Keratinocyte (primary cell): ENCODE results near the gene NLGN1. TPM values are rescaled to one million over a fixed set of nuclear protein-coding genes. Genes with fewer than 3 reads are reported as not detected.

Source experiments
- DNase-seq: peaks from one replicate; pipeline ENCODE4 v3.0.0-alpha.2; 2011; ENCODE audit warnings: low read depth, missing footprints, low spot score
- FAIRE-seq: peaks from 2 replicates; lab custom pipeline; 2011; peaks lifted over from hg19 to GRCh38; lab: Jason Lieb, UNC
- H2AFZ ChIP-seq: 2 replicates; pipeline ENCODE4 v1.6.0; 2012; ENCODE audit warnings: low read length, control low read depth, inconsistent platforms; ENCODE audit not compliant: control insufficient read depth
- H3K27ac ChIP-seq: 2 replicates; pipeline ENCODE4 v1.5.1; 2011; ENCODE audit warnings: low read length; ENCODE audit not compliant: control insufficient read depth, insufficient read depth
- H3K27me3 ChIP-seq: 3 replicates; pipeline ENCODE4 v1.6.0; 2011; ENCODE audit warnings: low read length; ENCODE audit not compliant: control insufficient read depth, insufficient read depth; ENCODE audit errors: extremely low read depth
- H3K36me3 ChIP-seq, 2 experiments: 2 replicates in 1 of 2; 3 replicates in 1 of 2; pipeline ENCODE4 v1.5.1; 2011; ENCODE audit warnings: low read length in 2 of 2, mild to moderate bottlenecking in 1 of 2; ENCODE audit not compliant: control insufficient read depth in 2 of 2, insufficient read depth in 2 of 2; ENCODE audit errors: extremely low read depth in 1 of 2
- H3K4me1 ChIP-seq: 3 replicates; pipeline ENCODE4 v1.5.1; 2011; ENCODE audit warnings: low read length; ENCODE audit not compliant: control insufficient read depth, insufficient read depth; ENCODE audit errors: extremely low read depth
- H3K4me2 ChIP-seq: 3 replicates; pipeline ENCODE4 v1.6.0; 2011; ENCODE audit warnings: low read depth, low read length; ENCODE audit not compliant: control insufficient read depth, insufficient read depth; ENCODE audit errors: extremely low read depth
- H3K4me3 ChIP-seq, 3 experiments: fragments of 200-600 bp in 1 of 3; sonication (generic) in 1 of 3; 2 replicates in 2 of 3; 3 replicates in 1 of 3; pipeline ENCODE4 v1.5.1; 2011 to 2016; ENCODE audit warnings: low read length in 3 of 3, mild to moderate bottlenecking in 3 of 3, control low read depth in 2 of 3, inconsistent platforms in 1 of 3, low read depth in 1 of 3, mixed read lengths in 1 of 3, mixed run types in 1 of 3, moderate library complexity in 1 of 3; ENCODE audit not compliant: control insufficient read depth in 2 of 3, insufficient read depth in 2 of 3; ENCODE audit errors: extremely low read depth in 1 of 3
- H3K79me2 ChIP-seq: 2 replicates; pipeline ENCODE4 v1.6.0; 2012; ENCODE audit warnings: low read length; ENCODE audit not compliant: control insufficient read depth, insufficient read depth
- H3K9ac ChIP-seq: 3 replicates; pipeline ENCODE4 v1.6.0; 2011; ENCODE audit warnings: low read length; ENCODE audit not compliant: control insufficient read depth, insufficient read depth; ENCODE audit errors: extremely low read depth
- H3K9me1 ChIP-seq: 3 replicates; pipeline ENCODE4 v1.6.0; 2011; ENCODE audit warnings: low read length; ENCODE audit not compliant: control insufficient read depth, insufficient read depth; ENCODE audit errors: extremely low read depth
- H3K9me3 ChIP-seq: 2 replicates; pipeline ENCODE4 v1.5.1; 2012; ENCODE audit warnings: low read depth, low read length; ENCODE audit not compliant: control insufficient read depth
- H4K20me1 ChIP-seq: 3 replicates; pipeline ENCODE4 v1.6.0; 2011; ENCODE audit warnings: low read length; ENCODE audit not compliant: control insufficient read depth, insufficient read depth; ENCODE audit errors: extremely low read depth
- CTCF ChIP-seq, 3 experiments: IDR thresholded peaks in 1 of 3; conservative IDR thresholded peaks in 1 of 3; optimal IDR thresholded peaks in 1 of 3; 2 replicates in 2 of 3; 3 replicates in 1 of 3; pipeline versions ENCODE3 to v1.5.1; 2011; ENCODE audit warnings: low read length in 3 of 3, mild to moderate bottlenecking in 3 of 3, moderate library complexity in 2 of 3, control low read depth in 1 of 3, inconsistent platforms in 1 of 3; ENCODE audit not compliant: insufficient read depth in 2 of 3; ENCODE audit errors: extremely low read depth in 1 of 3
- EZH2 ChIP-seq: IDR thresholded peaks from one replicate; pipeline ENCODE4 v1.6.1; 2012; ENCODE audit warnings: inconsistent platforms, mild to moderate bottlenecking, low read length, moderate library complexity
- dilution Hi-C: fragments of 300-500 bp; cut with MboI; formaldehyde crosslinking; loops from one replicate; pipeline ENCODE4 v1.7.0; 2020; ENCODE audit warnings: low sequenced_read_pairs; ENCODE audit not compliant: extremely low pct_ligation_motif_present
- polyA plus RNA-seq, 5 experiments: library from polyadenylated mRNA; depleted of rRNA in 3 of 5; stranded (reverse) in 3 of 5; stranded (forward) in 1 of 5; unstranded in 1 of 5; fragments of >200 nt; gene quantifications; 1 replicate in 1 of 5; 2 replicates in 3 of 5; 3 replicates in 1 of 5; pipeline versions ENCODE4 v1.2.1 to v1.2.3, GENCODE V29; 2011 to 2012; ENCODE audit warnings: missing spikeins in 2 of 5, low read depth in 1 of 5, low replicate concordance in 1 of 5

Gene NLGN1
- polyA plus RNA-seq, 1 donor (not counting 4 experiments of a cell fraction or from before 2014, with no cell fraction given), result not detected

- H3K36me3 ChIP-seq, result no peaks in the 10 kb centered on the region
- dilution Hi-C loops, result no loop called here
- TF ChIP-seq CTCF (optimal IDR thresholded peaks at IDR 0.05 in 1 of 3, IDR thresholded peaks at IDR 0.05 in 1 of 3, conservative IDR thresholded peaks at IDR 0.05 in 1 of 3; ENCODE audit: extremely low read depth in 1 of 3, insufficient read depth in 2 of 3, low read length in 3 of 3) (no peak), EZH2 (no peak)
- FAIRE-seq (no peak), DNase-seq (no peak)
- H3K9me3 ChIP-seq, result no peaks in the 10 kb centered on the region
- H3K9me1 ChIP-seq, result no peaks in the 10 kb centered on the region
- H3K4me3 ChIP-seq, result no peak overlapping the region
- no peak overlapping the region for H3K27ac ChIP-seq
- H2AFZ ChIP-seq, result no peak overlapping the region
- no peaks in the 10 kb centered on the region for H3K4me1 ChIP-seq
- no peaks in the 10 kb centered on the region for H4K20me1 ChIP-seq
- no peaks in the 10 kb centered on the region for H3K79me2 ChIP-seq
- no peaks in the 10 kb centered on the region for H3K27me3 ChIP-seq
- no peak overlapping the region for H3K9ac ChIP-seq
- no peak overlapping the region for H3K4me2 ChIP-seq
Observed at GRCh38 chr3:173734473-173734872, 336.9 kb downstream of the NLGN1 start.

GRCh38 chr3:173734895-173735294 is 337.4 kb downstream of the NLGN1 start:
- no peak for FAIRE-seq
- DNase-seq, result no peak
- Histone ChIP-seq H3K27me3 (no peaks in the 10 kb centered on the region), H3K27ac (no peak overlapping the region), H4K20me1 (no peaks in the 10 kb centered on the region), H3K79me2 (no peaks in the 10 kb centered on the region), H3K36me3 (no peaks in the 10 kb centered on the region), H3K4me2 (no peak overlapping the region), H2AFZ (no peak overlapping the region), H3K4me3 (no peak overlapping the region), H3K9me1 (no peaks in the 10 kb centered on the region), H3K4me1 (no peaks in the 10 kb centered on the region), H3K9me3 (no peaks in the 10 kb centered on the region), H3K9ac (no peak overlapping the region)
- TF ChIP-seq CTCF (optimal IDR thresholded peaks at IDR 0.05 in 1 of 3, IDR thresholded peaks at IDR 0.05 in 1 of 3, conservative IDR thresholded peaks at IDR 0.05 in 1 of 3; ENCODE audit: extremely low read depth in 1 of 3, insufficient read depth in 2 of 3, low read length in 3 of 3), result no peak
- TF ChIP-seq EZH2, result no peak
- dilution Hi-C loops, result no loop called here
